NCI-H1092 (cell line): ENCODE measurements around the gene NOS1.

Experiments
- DNase-seq: peaks from one replicate; lab custom pipeline; 2025; lab: John Stamatoyannopoulos, UW

The NOS1 gene

GRCh38 chr12:117363953-117364486 is 2.6 kb upstream of the NOS1 start:
- DNase-seq: no peak

GRCh38 chr12:117363056-117363662 is 1.7 kb upstream of the NOS1 start:
- DNase-seq: no peak

- no peak for DNase-seq
Measured at GRCh38 chr12:117362391-117362790, 965 bp upstream of the NOS1 start.

GRCh38 chr12:117361905-117362304 is 479 bp upstream of the NOS1 start:
- no peak for DNase-seq

GRCh38 chr12:117360551-117361346 is 677 bp downstream of the NOS1 start:
- no peak for DNase-seq

- no peak for DNase-seq
Measured at GRCh38 chr12:117360222-117360550, 1.2 kb downstream of the NOS1 start.

GRCh38 chr12:117359029-117359845 is 2.2 kb downstream of the NOS1 start:
- no peak for DNase-seq

- no peak for DNase-seq
Measured at GRCh38 chr12:117356048-117356447, 5.4 kb downstream of the NOS1 start.

- no peak for DNase-seq
Measured at GRCh38 chr12:117352883-117353282, 8.5 kb downstream of the NOS1 start.

GRCh38 chr12:117352206-117352605 is 9.2 kb downstream of the NOS1 start:
- DNase-seq: no peak

- DNase-seq: no peak
Measured at GRCh38 chr12:117350140-117350539, 11.3 kb downstream of the NOS1 start.

GRCh38 chr12:117347588-117347987 is 13.8 kb downstream of the NOS1 start:
- DNase-seq: no peak

- no peak for DNase-seq
Measured at GRCh38 chr12:117344716-117345115, 16.7 kb downstream of the NOS1 start.

GRCh38 chr12:117343849-117344248 is 17.6 kb downstream of the NOS1 start:
- no peak for DNase-seq

- no peak for DNase-seq
Measured at GRCh38 chr12:117343296-117343695, 18.1 kb downstream of the NOS1 start.

- DNase-seq: no peak
Measured at GRCh38 chr12:117342682-117343081, 18.7 kb downstream of the NOS1 start.

GRCh38 chr12:117342247-117342646 is 19.2 kb downstream of the NOS1 start:
- DNase-seq: no peak

GRCh38 chr12:117339104-117339503 is 22.3 kb downstream of the NOS1 start:
- no peak for DNase-seq

- no peak for DNase-seq
Measured at GRCh38 chr12:117334855-117335587, 26.4 kb downstream of the NOS1 start.

GRCh38 chr12:117334051-117334450 is 27.4 kb downstream of the NOS1 start:
- no peak for DNase-seq

- no peak for DNase-seq
Measured at GRCh38 chr12:117333331-117333881, 28.0 kb downstream of the NOS1 start.

GRCh38 chr12:117331691-117332090 is 29.7 kb downstream of the NOS1 start:
- DNase-seq: no peak
